WERI-Rb-1 (cell line): Measurements from ENCODE around the gene AIRE.

ENCODE experiments used
- DNase-seq: peaks from one replicate; pipeline ENCODE4 v3.0.0-alpha.2; 2020
- H3K27ac ChIP-seq: fragments of 250-450 bp; sonication (Bioruptor Pico); 2 replicates; pipeline ENCODE4 v1.5.1; 2020; ENCODE audit warnings: mild to moderate bottlenecking, moderate library complexity
- H3K27me3 ChIP-seq: fragments of 250-450 bp; sonication (Bioruptor Pico); 2 replicates; pipeline ENCODE4 v1.5.1; 2021; ENCODE audit warnings: mild to moderate bottlenecking, low read depth, moderate library complexity; ENCODE audit not compliant: insufficient read depth, severe bottlenecking
- H3K36me3 ChIP-seq: fragments of 250-450 bp; sonication (Bioruptor Pico); 2 replicates; pipeline ENCODE4 v1.5.1; 2020; ENCODE audit warnings: mild to moderate bottlenecking, moderate library complexity
- H3K4me3 ChIP-seq: 2 replicates; pipeline ENCODE4 v1.5.1; 2011; ENCODE audit warnings: low read depth, mild to moderate bottlenecking, control low read depth, low read length
- H3K9me3 ChIP-seq: fragments of 250-450 bp; sonication (Bioruptor Pico); 2 replicates; pipeline ENCODE4 v1.5.1; 2021; ENCODE audit warnings: mild to moderate bottlenecking, moderate library complexity; ENCODE audit not compliant: severe bottlenecking
- TF ChIP-seq, protein P1 (sequence below): IDR thresholded peaks from 2 replicates; pipeline ENCODE4 v1.5.1; 2011; ENCODE audit warnings: low read depth, mild to moderate bottlenecking, control low read depth, inconsistent platforms, low read length

AIRE gene

DNA sequence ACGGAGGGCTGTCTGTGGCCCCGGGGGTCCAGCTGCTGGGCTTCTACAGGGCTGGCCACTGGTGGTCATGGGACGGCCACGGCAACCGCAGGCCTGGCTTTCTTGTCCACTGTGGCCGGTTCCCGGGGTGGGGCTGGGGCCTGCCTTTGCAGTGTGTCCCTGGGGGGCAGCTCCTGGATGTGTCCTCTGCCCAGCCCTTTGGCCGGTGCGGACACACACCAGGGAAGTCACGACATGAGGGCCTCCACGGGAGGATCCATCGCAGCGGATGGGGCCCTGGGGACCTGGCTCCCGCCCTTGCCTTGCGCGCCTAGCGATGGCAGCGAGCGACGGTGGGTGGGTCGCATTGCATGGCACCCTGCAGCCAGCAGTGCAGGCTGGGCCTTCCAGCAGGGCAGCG, 32.2 kb downstream of the AIRE start:
- Histone ChIP-seq H3K27ac (no peak overlapping the region; the same call in 1 of the 2 replicates), H3K36me3 (peaks cover 84% of the 10 kb centered on the region), H3K27me3 (no peaks in the 10 kb centered on the region), H3K9me3 (no peaks in the 10 kb centered on the region), H3K4me3 (no peak overlapping the region)
- DNase-seq = no peak
- TF ChIP-seq, protein P1, sequence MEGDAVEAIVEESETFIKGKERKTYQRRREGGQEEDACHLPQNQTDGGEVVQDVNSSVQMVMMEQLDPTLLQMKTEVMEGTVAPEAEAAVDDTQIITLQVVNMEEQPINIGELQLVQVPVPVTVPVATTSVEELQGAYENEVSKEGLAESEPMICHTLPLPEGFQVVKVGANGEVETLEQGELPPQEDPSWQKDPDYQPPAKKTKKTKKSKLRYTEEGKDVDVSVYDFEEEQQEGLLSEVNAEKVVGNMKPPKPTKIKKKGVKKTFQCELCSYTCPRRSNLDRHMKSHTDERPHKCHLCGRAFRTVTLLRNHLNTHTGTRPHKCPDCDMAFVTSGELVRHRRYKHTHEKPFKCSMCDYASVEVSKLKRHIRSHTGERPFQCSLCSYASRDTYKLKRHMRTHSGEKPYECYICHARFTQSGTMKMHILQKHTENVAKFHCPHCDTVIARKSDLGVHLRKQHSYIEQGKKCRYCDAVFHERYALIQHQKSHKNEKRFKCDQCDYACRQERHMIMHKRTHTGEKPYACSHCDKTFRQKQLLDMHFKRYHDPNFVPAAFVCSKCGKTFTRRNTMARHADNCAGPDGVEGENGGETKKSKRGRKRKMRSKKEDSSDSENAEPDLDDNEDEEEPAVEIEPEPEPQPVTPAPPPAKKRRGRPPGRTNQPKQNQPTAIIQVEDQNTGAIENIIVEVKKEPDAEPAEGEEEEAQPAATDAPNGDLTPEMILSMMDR = no peak

DNA sequence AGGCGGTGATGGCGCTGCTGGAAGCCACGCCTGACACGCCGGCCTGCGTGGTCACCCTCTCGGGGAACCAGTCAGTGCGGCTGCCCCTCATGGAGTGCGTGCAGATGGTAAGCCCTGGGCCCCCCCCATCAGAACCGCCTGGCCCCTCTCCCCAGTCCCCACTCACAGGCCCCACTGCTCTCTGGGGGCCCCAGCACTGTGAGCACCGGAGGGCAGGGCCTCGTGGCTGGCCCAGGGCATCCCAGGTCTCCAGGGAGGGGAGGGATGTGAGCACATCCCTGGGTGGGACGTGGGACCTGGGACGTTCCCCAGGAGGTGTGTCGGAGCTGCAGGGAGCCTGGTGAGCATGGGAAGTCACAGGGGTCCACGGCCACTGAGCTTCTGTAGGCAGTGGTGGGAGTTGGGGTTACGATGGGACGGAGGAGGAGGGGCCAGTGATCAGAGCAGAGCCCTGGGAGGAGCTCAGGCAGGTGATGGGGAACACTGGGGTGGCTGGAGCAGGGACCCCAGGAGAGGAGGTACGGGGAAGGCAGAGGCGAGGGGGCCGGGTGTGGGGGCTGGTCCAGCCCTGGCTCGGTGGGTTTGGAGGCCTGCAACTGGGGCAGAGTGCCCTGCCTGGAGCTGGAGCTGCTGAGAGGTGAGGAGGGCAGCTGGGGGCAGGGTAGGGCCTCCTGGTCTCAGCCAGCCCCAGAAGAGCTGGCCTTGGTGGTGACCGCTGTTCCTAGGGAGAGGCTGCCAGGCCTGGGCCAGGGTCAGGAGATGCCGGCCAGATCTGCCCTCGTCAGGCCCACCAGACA, 33.0 kb downstream of the AIRE start:
- H3K36me3 ChIP-seq = peaks cover 84% of the 10 kb centered on the region
- TF ChIP-seq, protein P1 = no peak
- no peaks in the 10 kb centered on the region for H3K9me3 ChIP-seq
- H3K4me3 ChIP-seq = no peak overlapping the region
- no peak for DNase-seq
- no peaks in the 10 kb centered on the region for H3K27me3 ChIP-seq
- no peak overlapping the region for H3K27ac ChIP-seq

DNA sequence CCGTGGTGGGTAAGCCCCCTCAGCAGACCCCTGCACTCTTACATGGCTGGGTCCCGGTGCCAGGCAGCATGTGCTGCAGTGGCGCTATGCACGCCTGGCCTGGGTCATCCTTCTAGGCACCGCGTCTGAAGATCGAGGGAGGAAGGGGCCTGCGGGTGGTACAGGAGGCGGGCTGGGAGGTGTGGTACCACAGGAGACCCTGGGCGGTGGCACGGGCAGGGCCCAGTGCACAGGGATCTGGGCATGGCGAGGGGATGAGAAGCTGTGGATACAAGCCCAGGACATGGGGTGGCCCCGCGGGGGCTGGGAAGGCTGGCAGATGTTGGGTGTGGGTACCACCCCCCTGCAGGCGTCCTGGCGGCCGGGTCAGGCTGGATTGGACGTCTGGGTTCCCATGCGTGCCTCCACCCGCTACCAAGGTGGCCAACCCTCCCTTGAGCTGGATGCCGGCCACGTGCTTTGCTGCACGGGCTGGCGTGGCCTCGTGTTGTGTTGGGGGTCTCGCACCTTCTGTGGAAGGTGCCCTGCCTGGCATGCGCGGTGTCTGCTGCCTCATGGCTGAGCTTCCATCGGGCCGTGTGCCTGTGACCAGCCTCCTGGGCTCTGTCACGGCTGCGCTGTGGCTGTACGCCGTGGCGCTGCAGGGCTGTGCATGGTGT, 33.9 kb downstream of the AIRE start:
- Histone ChIP-seq H3K9me3 (no peaks in the 10 kb centered on the region), H3K27me3 (no peaks in the 10 kb centered on the region), H3K4me3 (no peak overlapping the region), H3K36me3 (peaks cover 88% of the 10 kb centered on the region), H3K27ac (no peak overlapping the region)
- TF ChIP-seq, protein P1 = no peak
- DNase-seq = no peak

DNA sequence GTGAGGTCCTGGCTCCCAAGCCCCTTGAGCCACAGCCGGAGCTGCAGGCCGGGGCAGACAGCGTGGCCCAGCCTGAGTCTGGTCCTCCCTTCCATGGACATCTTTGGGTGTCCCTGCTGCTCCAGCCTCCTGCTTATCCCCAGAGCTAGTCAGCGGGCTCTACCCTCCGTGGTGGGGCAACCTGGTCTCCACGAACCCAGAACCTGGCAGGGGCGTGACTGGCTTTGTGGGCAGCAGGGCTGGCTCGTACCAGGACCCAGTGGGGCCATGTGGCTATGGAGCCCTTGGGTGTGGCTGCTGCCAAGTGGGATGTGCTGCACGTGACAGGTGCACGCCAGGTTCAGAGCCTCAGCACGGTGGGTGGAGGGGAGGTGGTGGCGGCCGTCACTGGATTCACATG, 35.2 kb downstream of the AIRE start:
- no peak overlapping the region for H3K27ac ChIP-seq
- no peak overlapping the region for H3K4me3 ChIP-seq
- H3K36me3 ChIP-seq = peaks cover 88% of the 10 kb centered on the region
- no peaks in the 10 kb centered on the region for H3K27me3 ChIP-seq
- DNase-seq = no peak
- no peaks in the 10 kb centered on the region for H3K9me3 ChIP-seq
- TF ChIP-seq, protein P1 = no peak

DNA sequence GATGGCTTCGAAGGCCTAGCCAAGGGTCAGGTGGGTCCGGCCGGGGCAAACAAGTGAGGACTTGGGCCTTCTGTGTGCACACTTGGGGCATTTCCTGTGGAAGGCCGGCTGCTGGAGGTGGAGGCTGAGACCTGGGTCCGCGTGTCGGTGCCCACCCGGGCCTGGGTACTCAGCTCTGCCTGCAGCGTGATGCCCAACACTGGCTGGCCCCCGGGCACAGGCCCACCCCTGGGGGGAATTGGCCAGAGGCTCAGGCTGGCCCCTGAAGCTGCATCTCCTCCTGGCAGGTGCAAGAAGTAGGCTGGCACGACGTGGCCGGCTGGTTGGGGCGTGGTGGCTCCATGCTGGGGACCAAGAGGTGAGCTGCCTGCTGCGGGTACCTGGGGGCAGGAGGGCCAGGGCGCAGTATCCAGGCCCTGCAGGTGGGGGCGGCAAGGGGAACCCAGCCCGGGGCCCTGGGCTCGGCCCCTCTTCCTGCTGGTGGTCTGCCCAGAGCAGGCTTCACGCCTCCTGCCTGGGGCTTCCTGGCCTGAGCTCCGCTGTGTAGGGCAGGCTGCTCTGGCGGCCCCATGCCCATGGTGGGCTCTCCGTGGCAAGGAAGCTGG, 36.3 kb downstream of the AIRE start:
- Histone ChIP-seq H3K36me3 (peaks cover 86% of the 10 kb centered on the region), H3K27me3 (no peaks in the 10 kb centered on the region), H3K4me3 (no peak overlapping the region), H3K27ac (no peak overlapping the region), H3K9me3 (no peaks in the 10 kb centered on the region)
- no peak for DNase-seq
- TF ChIP-seq, protein P1 = no peak
